HG03280 (cell line): Measurements from ENCODE around the gene FUBP3.

ENCODE experiments used
- ATAC-seq: cut with Tn5 transposase; IDR thresholded peaks from one replicate; pipeline ENCODE4 v1.9.1; 2021; ENCODE audit warnings: mild to moderate bottlenecking, moderate library complexity; ENCODE audit not compliant: unreplicated experiment

Gene FUBP3

GRCh38 chr9:130633336-130634190 lies 54.2 kb downstream of the FUBP3 start:
- ATAC-seq, result no peak

- ATAC-seq, result no peak
Measured at GRCh38 chr9:130634191-130634768, 54.9 kb downstream of the FUBP3 start.

GRCh38 chr9:130634801-130635200 lies 55.4 kb downstream of the FUBP3 start:
- no peak for ATAC-seq

GRCh38 chr9:130635306-130635705 lies 55.9 kb downstream of the FUBP3 start:
- ATAC-seq, result no peak

GRCh38 chr9:130635721-130636647 lies 56.6 kb downstream of the FUBP3 start:
- no peak for ATAC-seq

GRCh38 chr9:130636648-130637020 lies 57.3 kb downstream of the FUBP3 start:
- ATAC-seq, result no peak

- no peak for ATAC-seq
Measured at GRCh38 chr9:130638284-130639123, 59.1 kb downstream of the FUBP3 start.

GRCh38 chr9:130639124-130639765 lies 59.9 kb downstream of the FUBP3 start:
- ATAC-seq, result no peak

GRCh38 chr9:130639866-130640555 lies 60.6 kb downstream of the FUBP3 start:
- ATAC-seq, result no peak

- ATAC-seq, result no peak
Measured at GRCh38 chr9:130640681-130641080, 61.3 kb downstream of the FUBP3 start.

- no peak for ATAC-seq
Measured at GRCh38 chr9:130642926-130643325, 63.5 kb downstream of the FUBP3 start.

GRCh38 chr9:130651221-130651620 lies 71.8 kb downstream of the FUBP3 start:
- no peak for ATAC-seq

- no peak for ATAC-seq
Measured at GRCh38 chr9:130651752-130652151, 72.4 kb downstream of the FUBP3 start.

GRCh38 chr9:130654879-130655278 lies 75.5 kb downstream of the FUBP3 start:
- no peak for ATAC-seq

- no peak for ATAC-seq
Measured at GRCh38 chr9:130658893-130659698, 79.7 kb downstream of the FUBP3 start.

- ATAC-seq, result no peak
Measured at GRCh38 chr9:130659699-130660248, 80.4 kb downstream of the FUBP3 start.

GRCh38 chr9:130660326-130660682 lies 80.9 kb downstream of the FUBP3 start:
- no peak for ATAC-seq

- no peak for ATAC-seq
Measured at GRCh38 chr9:130660683-130661450, 81.5 kb downstream of the FUBP3 start.
